COR-L47 (cell line): ENCODE data around the gene LRRC23.
"Not testable (repeated sequence)": the region's sequence is repeated elsewhere in the genome, so short reads cannot be mapped to it uniquely, and the experiment has no call there.

Experiments
- DNase-seq: peaks from one replicate; lab custom pipeline; 2025; lab: John Stamatoyannopoulos, UW

The LRRC23 gene

DNA sequence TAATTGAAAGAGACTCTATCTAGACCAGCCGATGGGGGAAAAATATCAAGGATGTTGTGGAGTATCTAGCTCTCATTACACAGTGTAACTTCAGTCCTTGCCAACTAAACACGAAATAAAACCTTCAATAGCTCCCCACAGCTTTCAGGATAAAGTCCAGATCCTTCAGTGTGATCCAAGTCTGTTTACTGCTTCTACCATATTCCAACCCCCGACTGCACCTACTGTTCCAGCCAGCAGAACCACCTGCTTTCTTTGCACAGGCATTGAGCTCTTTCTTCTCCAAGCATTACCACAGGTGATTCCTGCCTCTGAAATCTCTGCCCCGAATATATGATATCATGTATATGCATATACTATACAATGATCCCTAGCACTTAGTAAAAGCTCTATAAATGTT lies 2.2 kb upstream of the LRRC23 start:
- no peak for DNase-seq

- DNase-seq, result no peak
These were observed 900 bp upstream of the LRRC23 start for GRCh38 chr12:6903722-6904121.

GRCh38 chr12:6905414-6906040 lies 905 bp downstream of the LRRC23 start:
- no peak for DNase-seq

- DNase-seq, result not testable (repeated sequence)
These were observed 3.5 kb downstream of the LRRC23 start for GRCh38 chr12:6908141-6908540.

- no peak for DNase-seq
These were observed 5.0 kb downstream of the LRRC23 start for GRCh38 chr12:6909421-6910145.

GRCh38 chr12:6912164-6912935 lies 7.7 kb downstream of the LRRC23 start:
- DNase-seq, result no peak

DNA sequence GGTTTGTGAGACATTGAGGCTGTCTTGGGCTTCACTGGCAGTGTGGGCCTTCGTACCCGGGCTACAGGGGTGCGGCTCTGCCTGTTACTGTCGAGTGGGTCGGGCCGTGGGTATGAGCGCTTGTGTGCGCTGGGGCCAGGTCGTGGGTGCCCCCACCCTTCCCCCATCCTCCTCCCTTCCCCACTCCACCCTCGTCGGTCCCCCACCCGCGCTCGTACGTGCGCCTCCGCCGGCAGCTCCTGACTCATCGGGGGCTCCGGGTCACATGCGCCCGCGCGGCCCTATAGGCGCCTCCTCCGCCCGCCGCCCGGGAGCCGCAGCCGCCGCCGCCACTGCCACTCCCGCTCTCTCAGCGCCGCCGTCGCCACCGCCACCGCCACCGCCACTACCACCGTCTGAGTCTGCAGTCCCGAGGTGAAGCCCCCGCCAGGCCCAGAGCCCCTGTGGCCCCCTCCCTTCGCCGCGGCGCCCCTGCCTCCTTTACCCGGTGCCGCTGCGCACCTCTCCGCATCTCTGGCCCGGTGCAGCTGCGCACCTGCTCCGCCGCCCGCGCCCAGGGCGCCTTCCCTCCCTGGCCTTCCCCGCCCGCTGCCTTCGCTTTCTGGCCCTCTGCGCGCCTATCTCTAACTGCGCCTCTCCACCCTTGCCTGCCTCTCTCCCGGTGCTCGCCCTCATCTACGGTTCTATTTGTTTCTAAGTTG lies 9.8 kb downstream of the LRRC23 start, which contains the start of gene ENO2:
Gene ENO2, plus strand, starts transcription at position 335 of the 701 bp plus-strand sequence. CDS start 1,253 bp downstream, outside the sequence.
- peak; percentile 27 for DNase-seq

DNA sequence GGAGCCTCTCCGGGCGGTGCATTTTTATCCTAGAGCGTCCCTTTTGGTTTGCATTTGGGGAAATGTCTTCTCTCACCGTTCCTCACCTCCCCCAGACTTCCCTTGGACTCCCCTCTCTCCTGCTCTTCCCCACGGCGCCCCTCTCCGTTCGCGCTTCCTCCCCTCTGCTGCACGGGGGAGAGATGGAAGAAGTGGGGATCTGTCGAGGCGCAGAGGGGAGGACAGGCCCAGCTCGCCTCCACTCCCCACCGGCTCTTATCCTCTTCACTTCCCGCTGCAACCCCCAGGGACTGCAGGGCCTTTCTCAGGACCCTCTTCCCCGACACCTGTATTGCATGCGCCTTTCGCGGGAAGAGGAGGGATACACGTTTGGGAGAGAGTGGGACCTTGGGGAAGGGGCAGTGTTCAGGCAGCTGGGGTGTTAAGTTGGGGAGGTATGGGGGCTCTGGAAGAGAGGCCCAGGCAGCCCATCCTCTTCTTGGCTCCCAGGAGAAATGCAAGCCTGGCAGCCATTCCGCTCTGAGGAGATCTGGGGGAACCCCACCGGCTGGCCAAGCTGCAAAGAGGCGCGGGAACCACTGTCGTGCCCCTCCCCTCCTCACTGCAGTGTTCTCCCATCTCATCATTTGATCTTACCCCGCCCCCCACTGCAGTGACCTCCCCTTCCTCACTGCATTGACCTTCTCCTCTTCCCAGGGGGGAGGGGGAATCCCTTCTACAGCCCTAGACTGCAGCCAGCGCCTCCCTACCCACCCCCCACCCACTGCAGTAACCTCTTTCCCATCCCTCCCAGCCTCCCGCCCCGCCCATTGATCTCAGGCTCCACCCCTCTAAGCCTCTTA lies 10.5 kb downstream of the LRRC23 start:
- DNase-seq, result no peak

DNA sequence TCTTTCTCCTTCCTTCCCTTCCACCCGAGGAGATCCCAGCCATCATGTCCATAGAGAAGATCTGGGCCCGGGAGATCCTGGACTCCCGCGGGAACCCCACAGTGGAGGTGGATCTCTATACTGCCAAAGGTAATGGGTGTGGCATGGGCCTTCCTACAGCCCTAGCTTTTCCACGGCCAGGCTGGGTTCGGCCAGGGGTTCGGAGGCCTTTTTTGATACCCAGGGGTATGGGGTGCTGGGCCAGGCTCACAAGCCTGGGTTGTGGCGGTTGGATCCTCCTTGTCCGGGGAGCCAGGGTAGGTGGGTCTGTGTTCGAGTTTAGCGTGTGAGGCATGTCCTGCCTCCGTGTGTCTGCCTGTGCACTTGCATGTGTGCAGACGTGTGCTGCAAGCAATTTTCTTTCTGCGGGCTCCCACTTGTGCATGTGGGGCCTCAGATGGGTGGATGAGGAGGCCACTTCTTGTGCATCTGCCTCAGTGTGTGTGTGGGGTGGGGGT lies 11.2 kb downstream of the LRRC23 start:
- no peak for DNase-seq

DNA sequence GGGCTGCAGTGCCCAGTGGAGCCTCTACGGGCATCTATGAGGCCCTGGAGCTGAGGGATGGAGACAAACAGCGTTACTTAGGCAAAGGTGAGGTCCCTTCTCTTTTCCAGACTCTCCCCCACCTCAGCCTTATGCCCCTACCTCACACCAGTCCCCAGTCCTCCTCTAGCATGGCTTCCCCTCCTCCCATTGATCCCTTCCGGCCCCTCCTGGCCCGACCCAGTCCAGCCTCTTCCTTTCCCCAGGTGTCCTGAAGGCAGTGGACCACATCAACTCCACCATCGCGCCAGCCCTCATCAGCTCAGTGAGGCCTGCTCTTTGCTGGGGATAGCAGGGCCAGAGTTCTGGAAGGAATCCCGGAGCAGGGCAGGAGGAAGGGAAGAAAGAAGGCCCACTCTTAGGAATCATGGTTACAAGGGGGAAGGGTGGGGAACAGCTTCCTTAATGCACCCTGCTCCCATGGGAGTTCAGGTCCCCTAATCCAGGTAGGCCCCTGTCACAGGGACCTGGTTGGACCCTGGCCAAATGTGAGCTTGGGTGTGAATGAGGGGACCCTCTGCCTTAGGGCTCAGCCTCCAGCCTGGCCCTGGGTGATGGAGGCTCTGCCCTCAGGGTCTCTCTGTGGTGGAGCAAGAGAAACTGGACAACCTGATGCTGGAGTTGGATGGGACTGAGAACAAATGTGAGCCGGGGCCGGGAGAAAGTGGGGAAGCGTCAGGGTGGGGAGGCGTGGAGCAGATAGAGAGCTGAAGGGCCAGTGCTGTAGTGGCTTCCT lies 12.0 kb downstream of the LRRC23 start:
- no peak for DNase-seq

- no peak for DNase-seq
These were observed 13.0 kb downstream of the LRRC23 start for GRCh38 chr12:6917491-6918231.

GRCh38 chr12:6919588-6919987 lies 15.0 kb downstream of the LRRC23 start:
- DNase-seq, result no peak

DNA sequence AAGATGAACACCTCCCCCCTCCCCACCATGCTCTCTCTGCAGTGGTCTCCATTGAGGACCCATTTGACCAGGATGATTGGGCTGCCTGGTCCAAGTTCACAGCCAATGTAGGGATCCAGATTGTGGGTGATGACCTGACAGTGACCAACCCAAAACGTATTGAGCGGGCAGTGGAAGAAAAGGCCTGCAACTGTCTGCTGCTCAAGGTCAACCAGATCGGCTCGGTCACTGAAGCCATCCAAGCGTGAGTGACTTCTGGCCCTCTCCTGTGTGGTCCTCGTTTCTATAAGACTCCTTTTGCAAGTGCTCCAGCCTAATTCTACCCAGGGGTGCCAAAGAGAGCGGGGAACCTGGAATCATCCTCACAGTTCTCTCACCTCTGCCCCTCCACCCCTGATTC lies 16.9 kb downstream of the LRRC23 start:
- DNase-seq, result no peak

DNA sequence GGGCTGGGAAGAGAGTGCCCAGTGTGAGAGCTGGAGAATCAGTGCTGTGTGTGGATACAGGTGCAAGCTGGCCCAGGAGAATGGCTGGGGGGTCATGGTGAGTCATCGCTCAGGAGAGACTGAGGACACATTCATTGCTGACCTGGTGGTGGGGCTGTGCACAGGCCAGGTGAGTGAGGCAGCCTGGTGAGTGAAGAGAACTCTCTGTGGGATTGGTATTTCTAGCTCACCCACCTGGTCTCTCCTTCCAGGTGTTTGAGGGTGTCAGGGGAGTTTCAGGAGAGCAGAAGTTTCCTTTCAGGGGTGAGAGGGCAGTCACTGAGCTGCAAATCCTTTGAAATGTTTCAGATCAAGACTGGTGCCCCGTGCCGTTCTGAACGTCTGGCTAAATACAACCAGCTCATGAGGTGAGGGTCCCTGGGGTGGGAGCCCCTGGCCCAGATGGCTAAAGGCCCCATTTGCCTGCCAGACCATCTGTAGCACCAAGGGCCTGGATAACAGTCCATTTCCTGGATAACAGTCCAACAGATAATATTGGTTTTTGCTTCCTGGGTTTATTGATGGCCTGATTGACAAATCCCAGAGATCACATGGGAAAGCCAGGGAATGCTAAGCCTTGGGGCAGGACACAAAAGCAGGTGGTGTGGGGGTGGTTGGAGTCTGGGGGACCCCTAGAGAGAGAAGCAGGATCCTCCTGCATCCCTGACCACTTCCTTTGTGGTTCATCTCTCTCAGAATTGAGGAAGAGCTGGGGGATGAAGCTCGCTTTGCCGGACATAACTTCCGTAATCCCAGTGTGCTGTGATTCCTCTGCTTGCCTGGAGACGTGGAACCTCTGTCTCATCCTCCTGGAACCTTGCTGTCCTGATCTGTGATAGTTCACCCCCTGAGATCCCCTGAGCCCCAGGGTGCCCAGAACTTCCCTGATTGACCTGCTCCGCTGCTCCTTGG lies 17.6 kb downstream of the LRRC23 start:
- no peak for DNase-seq

DNA sequence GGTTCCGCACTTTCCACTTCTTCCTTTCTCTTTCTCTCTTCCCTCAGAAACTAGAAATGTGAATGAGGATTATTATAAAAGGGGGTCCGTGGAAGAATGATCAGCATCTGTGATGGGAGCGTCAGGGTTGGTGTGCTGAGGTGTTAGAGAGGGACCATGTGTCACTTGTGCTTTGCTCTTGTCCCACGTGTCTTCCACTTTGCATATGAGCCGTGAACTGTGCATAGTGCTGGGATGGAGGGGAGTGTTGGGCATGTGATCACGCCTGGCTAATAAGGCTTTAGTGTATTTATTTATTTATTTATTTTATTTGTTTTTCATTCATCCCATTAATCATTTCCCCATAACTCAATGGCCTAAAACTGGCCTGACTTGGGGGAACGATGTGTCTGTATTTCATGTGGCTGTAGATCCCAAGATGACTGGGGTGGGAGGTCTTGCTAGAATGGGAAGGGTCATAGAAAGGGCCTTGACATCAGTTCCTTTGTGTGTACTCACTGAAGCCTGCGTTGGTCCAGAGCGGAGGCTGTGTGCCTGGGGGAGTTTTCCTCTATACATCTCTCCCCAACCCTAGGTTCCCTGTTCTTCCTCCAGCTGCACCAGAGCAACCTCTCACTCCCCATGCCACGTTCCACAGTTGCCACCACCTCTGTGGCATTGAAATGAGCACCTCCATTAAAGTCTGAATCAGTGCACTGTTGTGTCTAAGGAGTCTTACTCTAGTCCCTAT lies 18.5 kb downstream of the LRRC23 start:
- DNase-seq, result no peak

GRCh38 chr12:6923851-6924250 lies 19.2 kb downstream of the LRRC23 start:
- no peak for DNase-seq

DNA sequence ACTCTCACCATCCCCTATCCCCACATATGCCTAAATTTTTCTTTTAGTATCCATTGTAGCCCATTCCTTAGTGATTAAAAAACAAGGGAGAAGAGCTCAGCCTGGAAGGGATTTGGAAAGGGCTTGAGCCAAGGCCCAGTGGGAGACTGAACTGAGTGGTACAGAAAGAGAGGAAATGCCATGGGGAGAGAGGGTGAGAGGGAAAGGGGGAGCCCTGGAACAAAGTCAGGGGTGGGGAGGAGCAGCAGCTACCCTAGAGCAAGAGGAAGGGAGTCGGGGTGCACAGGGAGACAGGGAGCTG lies 20.6 kb downstream of the LRRC23 start:
- DNase-seq, result no peak
